Natural killer cell (primary cell): Measurements from ENCODE around the gene FAT1. TPM values are rescaled to one million over a fixed set of nuclear protein-coding genes. Genes with fewer than 3 reads are reported as not detected.

Experiments
- ATAC-seq, 3 donors: fragments of 150-1000 bp in 2 of 3; fragments of 200-7000 bp in 1 of 3; cut with Tn5 transposase; 1 replicate in 1 of 3; 2 replicates in 2 of 3; pipeline ENCODE4 v1.10.0; 2021; ENCODE audit warnings: mild to moderate bottlenecking in 2 of 3, moderate library complexity in 2 of 3
- DNase-seq, 2 donors: peaks; one replicate each; pipeline versions ENCODE4 v3.0.0 to v3.0.0-alpha.2; 2013 to 2021; ENCODE audit warnings: mixed read lengths in 1 of 2
- H3K27ac ChIP-seq: one replicate; pipeline ENCODE4 v1.5.1; 2013; ENCODE audit warnings: mild to moderate bottlenecking, low read length
- H3K27me3 ChIP-seq: one replicate; pipeline ENCODE4 v1.6.1; 2013; ENCODE audit warnings: low read length; ENCODE audit not compliant: control insufficient read depth, insufficient read depth
- H3K36me3 ChIP-seq: one replicate; pipeline ENCODE4 v1.6.1; 2013; ENCODE audit warnings: low read length; ENCODE audit not compliant: control insufficient read depth, insufficient read depth
- H3K4me1 ChIP-seq: one replicate; pipeline ENCODE4 v1.6.1; 2013; ENCODE audit warnings: low read length; ENCODE audit not compliant: control insufficient read depth, insufficient read depth
- H3K4me3 ChIP-seq: one replicate; pipeline ENCODE4 v1.5.1; 2013; ENCODE audit warnings: low read length
- H3K9me3 ChIP-seq: one replicate; pipeline ENCODE4 v1.6.1; 2013; ENCODE audit warnings: low read length; ENCODE audit not compliant: control insufficient read depth, insufficient read depth
- H3K27ac Mint-ChIP-seq, 2 donors: one replicate each; pipeline ENCODE4 v1.8.0; 2022; ENCODE audit warnings: mild to moderate bottlenecking in 2 of 2, mixed read lengths in 2 of 2, moderate library complexity in 1 of 2
- H3K27me3 Mint-ChIP-seq, 2 donors: one replicate each; pipeline ENCODE4 v1.8.0; 2022; ENCODE audit warnings: low read depth in 2 of 2, mixed read lengths in 2 of 2
- H3K36me3 Mint-ChIP-seq: one replicate; pipeline ENCODE4 v1.8.0; 2022; ENCODE audit warnings: mixed read lengths
- H3K4me1 Mint-ChIP-seq, 2 donors: one replicate each; pipeline ENCODE4 v1.8.0; 2022; ENCODE audit warnings: mixed read lengths in 2 of 2
- H3K4me3 Mint-ChIP-seq: one replicate; pipeline ENCODE4 v1.8.0; 2022; ENCODE audit warnings: mild to moderate bottlenecking, moderate library complexity, mixed read lengths
- H3K9me3 Mint-ChIP-seq, 2 donors: one replicate each; pipeline ENCODE4 v1.8.0; 2022; ENCODE audit warnings: mixed read lengths in 2 of 2
- CTCF ChIP-seq: fragments of 200-600 bp; IDR thresholded peaks from one replicate; pipeline ENCODE4 v1.8.0; 2022; ENCODE audit warnings: antibody characterized with exemption
- WGBS: methylation state at CpG from one replicate; pipeline ENCODE4 v1.1.7; 2013; ENCODE audit warnings: missing lambda C conversion rate; ENCODE audit not compliant: insufficient coverage; 5-methylcytosine and 5-hydroxymethylcytosine counted together
- intact Hi-C: fragments of 100-400 bp; cut with micrococcal nuclease; formaldehyde crosslinking; loops from one replicate; pipeline ENCODE4 v1.14.2; 2022
- total RNA-seq, 4 donors: library from RNA; stranded (reverse); fragments of 120-200 nt in 1 of 4; gene quantifications; one replicate each; pipeline versions ENCODE4 v1.2.3 to v1.2.4, GENCODE V29; 2013 to 2022

Gene FAT1
- total RNA-seq, 3 donors from 2014 or later (not counting 1 experiment from before 2014, with no cell fraction given): not detected

- no peaks in the 10 kb centered on the region for H3K9me3 Mint-ChIP-seq
- Histone ChIP-seq H3K4me3 (no peak overlapping the region), H3K4me1 (no peaks in the 10 kb centered on the region), H3K36me3 (no peaks in the 10 kb centered on the region), H3K27me3 (no peaks in the 10 kb centered on the region), H3K27ac (no peak overlapping the region), H3K9me3 (no peaks in the 10 kb centered on the region)
- intact Hi-C loops: no loop called here
- no peaks in the 10 kb centered on the region for H3K36me3 Mint-ChIP-seq
- DNase-seq: no peak
- no peak for ATAC-seq
- H3K4me1 Mint-ChIP-seq: no peaks in the 10 kb centered on the region
- WGBS: 91% methylated on average over 8 of the region's 8 CpGs
- H3K27ac Mint-ChIP-seq: no peak overlapping the region
- H3K4me3 Mint-ChIP-seq: no peak overlapping the region
- H3K27me3 Mint-ChIP-seq: no peaks in the 10 kb centered on the region
- TF ChIP-seq CTCF: no peak
These were observed 131.2 kb downstream of the FAT1 start for GRCh38 chr4:186592445-186592844.

- DNase-seq (no peak), ATAC-seq (no peak)
- H3K4me1 ChIP-seq: no peaks in the 10 kb centered on the region
- no peak overlapping the region for H3K27ac ChIP-seq
- 94% methylated on average over 6 of the region's 6 CpGs for WGBS
- no peak overlapping the region for H3K27ac Mint-ChIP-seq
- H3K27me3 ChIP-seq: no peaks in the 10 kb centered on the region
- no peaks in the 10 kb centered on the region for H3K36me3 ChIP-seq
- H3K36me3 Mint-ChIP-seq: no peaks in the 10 kb centered on the region
- H3K4me3 ChIP-seq: no peak overlapping the region
- no peaks in the 10 kb centered on the region for H3K27me3 Mint-ChIP-seq
- intact Hi-C loops: no loop called here
- TF ChIP-seq CTCF: no peak
- H3K4me3 Mint-ChIP-seq: no peak overlapping the region
- H3K9me3 Mint-ChIP-seq: no peaks in the 10 kb centered on the region
- no peaks in the 10 kb centered on the region for H3K9me3 ChIP-seq
- H3K4me1 Mint-ChIP-seq: no peaks in the 10 kb centered on the region
These were observed 132.0 kb downstream of the FAT1 start for GRCh38 chr4:186591651-186592050.

- H3K9me3 ChIP-seq: no peaks in the 10 kb centered on the region
- H3K27ac ChIP-seq: no peak overlapping the region
- Mint-ChIP-seq H3K4me1 (no peaks in the 10 kb centered on the region), H3K27me3 (no peaks in the 10 kb centered on the region), H3K9me3 (no peaks in the 10 kb centered on the region), H3K36me3 (no peaks in the 10 kb centered on the region), H3K27ac (no peak overlapping the region), H3K4me3 (no peak overlapping the region)
- H3K27me3 ChIP-seq: no peaks in the 10 kb centered on the region
- no peaks in the 10 kb centered on the region for H3K36me3 ChIP-seq
- TF ChIP-seq CTCF: no peak
- WGBS: 95% methylated on average over 20 of the region's 20 CpGs
- intact Hi-C loops: no loop called here
- H3K4me3 ChIP-seq: no peak overlapping the region
- no peak for DNase-seq
- no peaks in the 10 kb centered on the region for H3K4me1 ChIP-seq
- ATAC-seq: no peak
These were observed 135.2 kb downstream of the FAT1 start for GRCh38 chr4:186588503-186588902.

- TF ChIP-seq CTCF: peak; percentile 82
- DNase-seq (peak; percentile 25 to 69), ATAC-seq (peak in 2 of 3 donors; percentile 58 to 71)
- Mint-ChIP-seq H3K9me3 (peaks cover 0 to 2% of the 10 kb centered on the region in 2 donors), H3K27me3 (no peaks in the 10 kb centered on the region), H3K27ac (no peak overlapping the region), H3K4me1 (no peaks in the 10 kb centered on the region), H3K4me3 (no peak overlapping the region), H3K36me3 (no peaks in the 10 kb centered on the region)
- no peak overlapping the region for H3K4me3 ChIP-seq
- H3K36me3 ChIP-seq: no peaks in the 10 kb centered on the region
- H3K4me1 ChIP-seq: no peaks in the 10 kb centered on the region
- H3K27ac ChIP-seq: no peak overlapping the region
- no peaks in the 10 kb centered on the region for H3K9me3 ChIP-seq
- 33% methylated on average over 2 of the region's 4 CpGs for WGBS
- no peaks in the 10 kb centered on the region for H3K27me3 ChIP-seq
- intact Hi-C loops: loop anchor here (1.0 to 2.0 kb wide), 2 partner anchors 291 to 519 kb away; no protein-coding TSS in a partner anchor
These were observed 136.1 kb downstream of the FAT1 start for GRCh38 chr4:186587416-186588018.
